ENCODE data around the gene SFRP2. TPM values are rescaled to one million over a fixed set of nuclear protein-coding genes. Genes with fewer than 3 reads are reported as not detected.

The SFRP2 gene
- total RNA-seq, 1 experiment from 2014 or later: not detected

DNA sequence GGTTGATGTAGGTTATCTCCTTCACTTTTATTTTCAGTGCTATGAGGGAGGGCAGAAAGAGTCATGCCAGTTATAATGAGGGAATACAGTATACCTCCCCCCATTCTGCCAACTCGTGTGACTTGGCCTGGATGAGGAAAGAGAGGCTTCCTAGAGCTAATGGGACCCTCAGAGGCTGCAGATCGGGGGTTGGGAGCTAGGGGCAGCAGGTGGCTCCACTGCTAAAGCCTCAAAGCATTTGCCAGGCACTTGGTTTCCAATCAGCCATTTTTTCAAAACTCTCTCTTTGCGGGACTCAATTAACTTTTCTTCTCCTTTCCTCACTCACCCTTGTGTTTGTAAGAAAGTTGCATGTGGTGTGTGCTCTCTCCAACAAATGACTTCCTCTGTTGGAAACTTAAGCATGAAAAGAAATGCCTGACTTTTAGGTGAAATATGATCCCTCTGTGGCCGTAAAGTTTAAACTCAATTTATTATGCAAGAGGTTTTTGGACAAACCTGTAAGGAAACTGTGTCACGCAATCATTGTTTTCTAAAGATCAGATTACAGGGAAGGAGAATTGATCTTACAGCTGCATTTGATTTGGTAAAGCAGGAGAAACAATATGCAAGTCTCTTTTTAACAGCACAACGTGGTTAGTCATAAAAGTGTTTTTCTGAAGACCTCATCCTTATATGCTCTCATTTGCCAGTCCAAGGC is 7.0 kb downstream of the SFRP2 start:
- no peak for DNase-seq (ENCODE audit: low read depth, low spot score)
- in situ Hi-C loops (cut with HindIII; ENCODE audit: low pct_unique_long_range_greater_than_20kb, low sequenced_read_pairs): no loop called here

- no peak for DNase-seq (ENCODE audit: low read depth, low spot score)
- in situ Hi-C loops (cut with HindIII; ENCODE audit: low pct_unique_long_range_greater_than_20kb, low sequenced_read_pairs): no loop called here
Measured at GRCh38 chr4:153781280-153781679, 7.6 kb downstream of the SFRP2 start.

- no peak for DNase-seq (ENCODE audit: low read depth, low spot score)
- in situ Hi-C loops (cut with HindIII; ENCODE audit: low pct_unique_long_range_greater_than_20kb, low sequenced_read_pairs): no loop called here
Measured at GRCh38 chr4:153780876-153781275, 8.0 kb downstream of the SFRP2 start.

DNA sequence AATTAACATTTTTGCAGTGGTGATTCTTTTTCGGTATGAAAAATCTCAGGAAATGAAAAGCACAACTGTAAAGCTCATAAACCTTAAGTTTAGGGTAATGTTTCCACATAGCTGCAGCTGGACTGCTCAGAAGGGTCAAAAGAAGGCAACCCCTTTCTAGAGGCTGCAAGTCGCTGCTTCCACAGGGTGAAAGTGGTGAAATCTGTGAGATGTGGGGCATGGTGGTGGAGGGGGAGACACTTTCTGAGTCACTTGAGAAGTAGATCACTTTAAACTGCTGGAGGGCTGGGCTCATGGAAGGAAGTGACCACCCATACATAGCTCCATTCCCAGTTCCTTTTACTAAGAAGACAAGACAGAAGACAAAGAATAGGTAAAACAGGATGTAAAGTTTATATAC is 8.7 kb downstream of the SFRP2 start:
- in situ Hi-C loops (cut with HindIII; ENCODE audit: low pct_unique_long_range_greater_than_20kb, low sequenced_read_pairs): no loop called here
- DNase-seq (ENCODE audit: low read depth, low spot score): no peak

GRCh38 chr4:153778383-153778782 is 10.5 kb downstream of the SFRP2 start:
- in situ Hi-C loops (cut with HindIII; ENCODE audit: low pct_unique_long_range_greater_than_20kb, low sequenced_read_pairs): no loop called here
- DNase-seq (ENCODE audit: low read depth, low spot score): no peak

GRCh38 chr4:153777421-153777820 is 11.5 kb downstream of the SFRP2 start:
- no peak for DNase-seq (ENCODE audit: low read depth, low spot score)
- in situ Hi-C loops (cut with HindIII; ENCODE audit: low pct_unique_long_range_greater_than_20kb, low sequenced_read_pairs): no loop called here

- DNase-seq (ENCODE audit: low read depth, low spot score): no peak
- in situ Hi-C loops (cut with HindIII; ENCODE audit: low pct_unique_long_range_greater_than_20kb, low sequenced_read_pairs): no loop called here
Measured at GRCh38 chr4:153776601-153777000, 12.3 kb downstream of the SFRP2 start.

DNA sequence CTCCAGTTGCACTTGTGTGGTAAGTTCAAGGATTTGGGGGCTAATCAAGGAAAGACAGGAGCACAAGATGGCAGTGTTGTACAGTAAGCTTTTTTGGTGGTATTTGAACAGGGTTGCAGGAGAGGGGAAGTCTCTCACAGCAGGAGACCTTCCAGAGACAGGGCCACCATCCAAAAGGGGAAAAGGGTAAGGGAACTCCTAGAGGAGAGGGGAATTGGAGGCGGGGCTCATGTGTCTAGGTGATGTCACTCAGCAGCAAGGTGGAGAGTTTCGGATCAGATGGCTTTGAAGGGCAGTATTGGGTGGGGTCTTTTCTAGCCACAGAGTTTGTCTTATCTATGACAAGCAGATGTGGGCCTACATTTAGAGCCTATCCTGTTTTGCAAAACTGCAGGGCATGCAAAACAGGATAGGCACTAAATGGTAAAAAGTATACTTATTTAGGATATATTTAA is 15.6 kb downstream of the SFRP2 start:
- in situ Hi-C loops (cut with HindIII; ENCODE audit: low pct_unique_long_range_greater_than_20kb, low sequenced_read_pairs): no loop called here
- peak; percentile 24 for DNase-seq (ENCODE audit: low read depth, low spot score)

- in situ Hi-C loops (cut with HindIII; ENCODE audit: low pct_unique_long_range_greater_than_20kb, low sequenced_read_pairs): no loop called here
- DNase-seq (ENCODE audit: low read depth, low spot score): no peak
Measured at GRCh38 chr4:153771046-153771445, 17.8 kb downstream of the SFRP2 start.

DNA sequence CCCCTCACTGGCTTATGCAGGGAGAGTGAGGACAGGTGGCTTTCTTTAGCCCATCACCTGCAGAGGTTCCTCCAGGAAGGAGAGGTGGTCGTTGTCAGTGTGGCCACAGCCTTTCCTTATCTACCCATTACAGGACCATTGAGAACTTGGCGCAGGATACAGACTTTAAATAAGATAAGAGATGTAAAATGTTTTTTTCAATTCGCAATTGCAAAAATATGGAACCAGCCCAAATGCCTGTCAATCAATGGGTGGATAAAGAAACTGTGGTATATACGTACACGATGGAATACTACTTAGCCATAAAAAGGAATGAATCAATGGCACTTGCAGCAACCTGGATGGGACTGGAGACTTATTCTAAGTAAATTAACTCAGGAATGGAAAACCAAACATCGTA is 22.1 kb downstream of the SFRP2 start:
- in situ Hi-C loops (cut with HindIII; ENCODE audit: low pct_unique_long_range_greater_than_20kb, low sequenced_read_pairs): no loop called here
- DNase-seq (ENCODE audit: low read depth, low spot score): no peak

- no peak for DNase-seq (ENCODE audit: low read depth, low spot score)
- in situ Hi-C loops (cut with HindIII; ENCODE audit: low pct_unique_long_range_greater_than_20kb, low sequenced_read_pairs): no loop called here
Measured at GRCh38 chr4:153765894-153766293, 23.0 kb downstream of the SFRP2 start.

- in situ Hi-C loops (cut with HindIII; ENCODE audit: low pct_unique_long_range_greater_than_20kb, low sequenced_read_pairs): no loop called here
- DNase-seq (ENCODE audit: low read depth, low spot score): peak; percentile 38
Measured at GRCh38 chr4:153764601-153765368, 24.1 kb downstream of the SFRP2 start.

DNA sequence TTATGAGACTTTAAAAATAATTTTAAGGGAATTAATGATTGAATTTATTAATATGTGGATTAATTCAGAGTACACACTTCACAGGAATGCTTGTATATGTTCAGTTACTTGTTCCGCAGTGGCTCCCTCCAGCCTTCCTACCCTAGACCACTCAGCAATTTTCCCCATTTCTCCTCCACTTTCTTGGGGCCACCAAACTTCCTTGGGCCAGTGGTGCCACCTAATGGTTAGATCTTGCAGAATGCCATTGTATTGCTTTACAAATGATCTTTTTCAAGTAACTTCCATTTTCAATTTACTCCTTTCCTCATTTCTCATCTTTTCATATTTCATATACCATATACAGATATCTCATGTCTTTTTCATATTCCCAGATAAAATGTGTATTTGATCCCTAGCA is 25.5 kb downstream of the SFRP2 start:
- in situ Hi-C loops (cut with HindIII; ENCODE audit: low pct_unique_long_range_greater_than_20kb, low sequenced_read_pairs): no loop called here
- DNase-seq (ENCODE audit: low read depth, low spot score): peak; percentile 42

DNA sequence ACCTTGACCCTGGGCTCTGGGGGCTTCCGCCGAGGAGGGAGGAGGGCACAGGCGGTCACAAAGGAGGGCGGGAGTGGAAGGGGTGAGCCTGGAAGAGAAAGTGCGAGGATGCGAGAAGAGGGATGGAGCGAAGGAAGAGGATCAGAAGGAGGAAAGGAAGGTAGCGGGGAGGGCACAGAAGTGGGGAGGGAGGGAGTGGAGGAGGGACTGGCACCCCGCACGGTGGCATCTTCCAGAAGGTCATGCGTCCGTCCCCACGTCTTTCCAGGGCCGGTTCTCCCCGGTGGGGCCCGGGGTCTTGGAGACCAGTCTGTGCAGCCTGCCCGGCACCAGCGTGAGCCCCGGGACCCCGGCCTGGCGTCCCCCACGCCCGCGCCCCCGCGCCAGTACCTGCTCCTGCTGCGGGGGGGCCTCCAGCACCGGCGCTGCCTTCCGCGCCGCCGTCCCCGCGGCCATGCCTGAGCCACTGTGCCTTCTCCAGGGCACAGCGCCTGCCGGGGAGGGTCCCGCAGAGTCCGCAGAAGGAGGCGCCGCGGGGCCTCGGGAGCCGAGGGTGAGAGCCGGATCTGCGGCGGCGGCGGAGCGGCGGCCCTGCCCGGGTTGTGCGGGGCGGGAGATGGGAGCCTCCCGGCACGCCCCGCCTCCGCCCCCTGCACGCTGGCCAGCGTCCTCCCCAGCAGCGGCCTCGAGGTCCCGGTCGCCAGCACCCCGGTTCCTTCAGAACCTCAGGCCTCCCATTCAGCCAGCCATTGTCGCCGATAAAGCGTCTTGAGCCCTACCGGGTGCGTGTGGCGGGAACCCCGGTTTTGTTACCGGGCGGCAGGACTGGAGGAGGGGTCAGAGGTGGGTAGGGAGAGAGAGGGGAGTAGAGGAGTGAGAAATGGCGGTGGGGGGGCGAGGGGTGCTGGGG is 29.2 kb downstream of the SFRP2 start, which contains the start of gene RNF175:
RNF175 (minus strand) TSS at position 618 of the 910 bp plus-strand sequence; CDS start at position 456, 162 bp downstream.
- DNase-seq (ENCODE audit: low read depth, low spot score): no peak
- in situ Hi-C loops (cut with HindIII; ENCODE audit: low pct_unique_long_range_greater_than_20kb, low sequenced_read_pairs): no loop called here

DNA sequence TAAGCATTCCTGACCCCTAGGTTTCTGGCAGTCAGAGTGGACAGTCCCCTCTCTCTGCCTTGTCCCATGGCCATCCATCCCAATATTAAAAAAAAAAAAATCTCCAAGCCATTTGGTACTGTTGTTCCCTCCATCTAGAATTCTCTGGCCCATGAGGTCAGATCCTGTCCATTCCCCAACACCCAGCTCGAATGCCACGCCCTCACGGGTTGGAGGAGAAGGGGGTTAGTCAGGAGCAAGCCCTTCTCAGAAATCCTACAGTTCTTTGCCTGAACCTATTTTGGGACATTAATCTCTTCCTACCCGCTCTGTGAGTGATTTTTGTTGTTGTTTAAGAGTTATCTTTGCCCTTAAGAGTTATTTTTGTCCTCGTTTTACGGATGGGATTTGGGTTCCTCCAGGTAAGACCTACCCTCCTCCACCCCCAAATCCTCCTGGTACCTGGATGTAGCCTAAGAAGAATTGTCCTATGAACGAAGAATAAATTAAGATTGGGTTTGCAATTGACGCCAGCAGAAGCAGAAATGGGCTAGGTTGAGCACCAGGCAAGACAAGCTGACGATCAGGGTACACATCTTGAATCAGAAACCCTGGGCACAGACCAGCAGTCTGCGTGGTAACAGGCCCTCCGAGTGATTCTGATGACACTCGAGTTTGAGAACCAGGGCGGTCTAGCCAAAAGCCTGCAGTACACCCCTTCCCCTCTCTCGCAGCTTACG is 30.0 kb downstream of the SFRP2 start:
- DNase-seq (ENCODE audit: low read depth, low spot score): no peak
- in situ Hi-C loops (cut with HindIII; ENCODE audit: low pct_unique_long_range_greater_than_20kb, low sequenced_read_pairs): no loop called here

DNA sequence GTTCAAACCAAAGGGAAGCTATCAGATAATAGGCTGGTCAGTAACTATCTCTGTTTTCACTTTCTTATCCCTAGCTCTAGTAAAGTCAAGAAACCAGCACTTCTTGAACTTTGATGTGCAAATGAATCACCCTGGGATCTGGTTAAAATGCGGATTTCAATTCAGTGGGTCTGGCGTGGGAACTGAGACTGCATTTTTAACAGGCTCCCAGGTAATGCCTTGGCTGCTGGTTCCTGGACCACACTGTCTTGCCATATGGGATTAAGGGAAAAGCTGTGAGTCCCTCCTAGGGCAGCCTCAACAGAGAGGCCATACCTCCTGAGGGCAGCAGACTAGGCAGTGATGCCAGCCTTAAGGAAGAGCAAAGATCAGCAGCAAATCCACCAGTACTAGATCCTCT is 30.7 kb downstream of the SFRP2 start:
- DNase-seq (ENCODE audit: low read depth, low spot score): no peak
- in situ Hi-C loops (cut with HindIII; ENCODE audit: low pct_unique_long_range_greater_than_20kb, low sequenced_read_pairs): no loop called here

- no peak for DNase-seq (ENCODE audit: low read depth, low spot score)
- in situ Hi-C loops (cut with HindIII; ENCODE audit: low pct_unique_long_range_greater_than_20kb, low sequenced_read_pairs): no loop called here
Measured at GRCh38 chr4:153757407-153757806, 31.5 kb downstream of the SFRP2 start.
